Right lobe of liver (tissue), 4 donors: ENCODE measurements around the gene CHRNA1.

ENCODE experiments used
- POLR2A ChIP-seq: fragments of 450-650 bp; IDR thresholded peaks from one replicate; pipeline ENCODE4 v1.6.1; 2017; ENCODE audit warnings: antibody characterized with exemption, mild to moderate bottlenecking
- TF ChIP-seq, protein P1 (sequence below), 4 donors: fragments of 200-600 bp in 3 of 4; fragments of 450-650 bp in 1 of 4; IDR thresholded peaks; one replicate each; pipeline versions ENCODE4 v1.5.1 to v1.8.0; 2016 to 2022; ENCODE audit warnings: antibody characterized with exemption in 4 of 4, mild to moderate bottlenecking in 2 of 4
- donor health status: DM: no; HTN: no; CAD: no.
- donor health status: DM: no; HTN: no; CAD: no.
- donor health status: DM: no; HTN: yes; CAD: no.

DNA sequence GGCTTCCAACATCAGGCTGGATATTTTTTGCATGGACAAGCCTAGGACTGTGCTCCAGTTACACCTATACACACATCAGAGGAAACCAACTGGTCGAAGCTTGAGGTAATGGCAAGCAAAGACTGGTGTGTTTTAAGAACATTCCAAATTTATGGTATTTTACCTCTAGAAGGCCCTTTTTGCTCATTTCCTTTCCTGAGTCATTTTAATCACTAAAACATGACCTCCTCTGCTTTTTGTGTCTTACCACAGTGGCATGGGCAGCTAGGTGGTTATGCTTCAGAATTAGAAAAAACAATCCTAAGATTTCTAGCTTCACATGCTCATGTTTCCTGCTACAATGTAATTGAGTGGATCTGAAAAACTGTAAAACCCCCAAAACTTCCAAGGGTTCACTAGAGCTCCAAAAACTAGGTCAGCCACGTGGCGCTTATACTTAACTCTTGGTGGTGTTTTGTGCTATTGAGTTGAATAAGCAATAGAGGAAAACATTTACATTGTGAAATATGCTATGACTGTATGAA lies 30.6 kb upstream of the CHRNA1 start:
- TF ChIP-seq POLR2A: no peak
- TF ChIP-seq, protein P1, sequence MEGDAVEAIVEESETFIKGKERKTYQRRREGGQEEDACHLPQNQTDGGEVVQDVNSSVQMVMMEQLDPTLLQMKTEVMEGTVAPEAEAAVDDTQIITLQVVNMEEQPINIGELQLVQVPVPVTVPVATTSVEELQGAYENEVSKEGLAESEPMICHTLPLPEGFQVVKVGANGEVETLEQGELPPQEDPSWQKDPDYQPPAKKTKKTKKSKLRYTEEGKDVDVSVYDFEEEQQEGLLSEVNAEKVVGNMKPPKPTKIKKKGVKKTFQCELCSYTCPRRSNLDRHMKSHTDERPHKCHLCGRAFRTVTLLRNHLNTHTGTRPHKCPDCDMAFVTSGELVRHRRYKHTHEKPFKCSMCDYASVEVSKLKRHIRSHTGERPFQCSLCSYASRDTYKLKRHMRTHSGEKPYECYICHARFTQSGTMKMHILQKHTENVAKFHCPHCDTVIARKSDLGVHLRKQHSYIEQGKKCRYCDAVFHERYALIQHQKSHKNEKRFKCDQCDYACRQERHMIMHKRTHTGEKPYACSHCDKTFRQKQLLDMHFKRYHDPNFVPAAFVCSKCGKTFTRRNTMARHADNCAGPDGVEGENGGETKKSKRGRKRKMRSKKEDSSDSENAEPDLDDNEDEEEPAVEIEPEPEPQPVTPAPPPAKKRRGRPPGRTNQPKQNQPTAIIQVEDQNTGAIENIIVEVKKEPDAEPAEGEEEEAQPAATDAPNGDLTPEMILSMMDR (IDR thresholded peaks at IDR 0.05): no peak
